ENCODE results near the gene FRYL.
A peak's percentile ranks its signal among the peaks of the same experiment; 100 is the strongest.
"Not testable (repeated sequence)": the region's sequence is repeated elsewhere in the genome, so short reads cannot be mapped to it uniquely, and the experiment has no call there.

The FRYL gene

DNA sequence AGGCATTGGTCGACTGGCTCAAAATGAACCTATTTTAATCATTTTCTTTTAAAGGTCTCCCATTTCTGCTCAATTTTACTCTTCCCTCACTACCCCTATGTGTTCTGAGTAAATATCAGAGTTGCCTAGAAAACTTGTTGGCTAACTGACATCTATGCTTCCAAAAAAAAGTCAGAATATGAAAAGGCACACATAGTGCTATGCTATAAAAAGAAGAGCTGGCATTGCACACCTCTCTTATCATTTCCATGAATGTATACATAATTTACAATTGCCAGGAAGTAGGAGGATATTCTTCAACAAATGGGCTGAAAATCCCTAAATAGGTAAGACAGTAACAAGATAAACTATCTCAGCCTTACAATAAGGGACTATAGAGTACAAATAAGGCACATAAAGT, 70.2 kb downstream of the FRYL start:
- no peaks in the 10 kb centered on the region for H3K4me1 ChIP-seq (ENCODE audit: insufficient read depth, low read length)
- peaks cover 5% of the 10 kb centered on the region for H3K36me3 ChIP-seq (ENCODE audit: insufficient read depth, low read length)

DNA sequence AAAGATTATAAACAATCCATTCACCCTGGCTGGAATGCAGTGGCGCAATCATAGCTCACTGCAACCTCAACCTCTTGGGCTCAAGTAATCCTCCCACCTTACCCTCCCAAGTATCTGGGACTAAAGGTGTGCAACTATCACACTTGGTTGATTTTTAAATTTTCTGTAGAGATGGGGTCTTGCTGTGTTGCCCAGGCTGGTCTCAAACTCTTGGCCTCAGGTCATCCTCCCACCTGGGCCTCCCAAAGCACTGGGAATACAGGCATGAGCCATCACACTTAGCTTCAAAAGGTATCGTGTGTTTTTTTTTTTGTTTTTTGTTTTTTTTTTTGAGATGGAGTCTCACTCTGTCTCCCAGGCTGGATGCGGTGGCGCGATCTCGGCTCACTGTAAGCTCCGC, 71.5 kb downstream of the FRYL start:
- Histone ChIP-seq H3K4me1 (ENCODE audit: insufficient read depth, low read length) (peaks cover 10% of the 10 kb centered on the region), H3K9me3 (ENCODE audit: control insufficient read depth, insufficient read depth, low read length) (no peaks in the 10 kb centered on the region), H3K9ac (ENCODE audit: low read depth, low read length) (no peak overlapping the region), H3K36me3 (ENCODE audit: insufficient read depth, low read length) (peaks cover 5% of the 10 kb centered on the region)

More for the DNA sequence above, 70.2 kb downstream of the FRYL start:
- H3K9me3 ChIP-seq (ENCODE audit: control insufficient read depth, insufficient read depth, low read length): no peaks in the 10 kb centered on the region
- no peak overlapping the region for H3K9ac ChIP-seq (ENCODE audit: low read depth, low read length)

DNA sequence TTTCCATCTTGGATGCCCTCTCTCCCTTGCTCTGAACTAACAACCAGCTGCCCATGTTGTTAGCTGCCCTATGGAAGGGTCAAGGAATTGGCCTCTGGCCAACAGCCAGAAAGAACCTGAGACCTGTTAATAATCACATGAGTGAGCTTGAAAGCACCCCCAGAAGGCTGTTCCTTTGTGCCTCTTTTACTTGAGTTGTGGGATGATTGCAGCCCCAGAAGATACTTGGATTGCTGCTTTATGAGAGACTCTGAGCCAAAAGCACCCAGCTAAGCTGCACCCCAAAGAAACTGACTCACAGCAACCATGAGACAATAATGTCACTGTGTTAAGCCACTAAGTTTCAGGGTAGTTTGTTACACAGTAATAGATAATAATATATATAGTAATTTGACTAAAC, 73.3 kb downstream of the FRYL start:
- Histone ChIP-seq H3K36me3 (ENCODE audit: insufficient read depth, low read length) (peaks cover 5% of the 10 kb centered on the region), H3K4me1 (ENCODE audit: insufficient read depth, low read length) (peaks cover 16% of the 10 kb centered on the region), H3K9ac (ENCODE audit: low read depth, low read length) (no peak overlapping the region), H3K9me3 (ENCODE audit: control insufficient read depth, insufficient read depth, low read length) (no peaks in the 10 kb centered on the region)

DNA sequence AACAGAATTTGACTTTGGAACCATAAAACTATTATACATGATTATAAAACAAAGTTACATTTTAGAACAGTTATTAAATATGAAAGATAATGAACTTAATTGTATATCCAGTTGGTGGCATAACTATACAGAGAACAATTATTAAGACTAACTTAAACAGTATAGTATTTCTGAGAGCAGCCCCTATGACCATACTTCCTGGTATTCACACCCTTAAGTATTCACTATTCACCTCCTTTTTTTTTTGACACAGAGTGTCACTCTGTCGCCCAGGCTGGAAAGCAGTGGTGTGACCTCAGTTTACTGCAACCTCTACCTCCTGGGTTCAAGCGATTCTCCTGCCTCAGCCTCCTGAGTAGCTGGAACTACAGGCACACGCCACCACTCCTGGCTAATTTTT, 74.5 kb downstream of the FRYL start:
- Histone ChIP-seq H3K36me3 (ENCODE audit: insufficient read depth, low read length) (peaks cover 5% of the 10 kb centered on the region), H3K4me1 (ENCODE audit: insufficient read depth, low read length) (peaks cover 16% of the 10 kb centered on the region), H3K9ac (ENCODE audit: low read depth, low read length) (no peak overlapping the region), H3K9me3 (ENCODE audit: control insufficient read depth, insufficient read depth, low read length) (no peaks in the 10 kb centered on the region)

DNA sequence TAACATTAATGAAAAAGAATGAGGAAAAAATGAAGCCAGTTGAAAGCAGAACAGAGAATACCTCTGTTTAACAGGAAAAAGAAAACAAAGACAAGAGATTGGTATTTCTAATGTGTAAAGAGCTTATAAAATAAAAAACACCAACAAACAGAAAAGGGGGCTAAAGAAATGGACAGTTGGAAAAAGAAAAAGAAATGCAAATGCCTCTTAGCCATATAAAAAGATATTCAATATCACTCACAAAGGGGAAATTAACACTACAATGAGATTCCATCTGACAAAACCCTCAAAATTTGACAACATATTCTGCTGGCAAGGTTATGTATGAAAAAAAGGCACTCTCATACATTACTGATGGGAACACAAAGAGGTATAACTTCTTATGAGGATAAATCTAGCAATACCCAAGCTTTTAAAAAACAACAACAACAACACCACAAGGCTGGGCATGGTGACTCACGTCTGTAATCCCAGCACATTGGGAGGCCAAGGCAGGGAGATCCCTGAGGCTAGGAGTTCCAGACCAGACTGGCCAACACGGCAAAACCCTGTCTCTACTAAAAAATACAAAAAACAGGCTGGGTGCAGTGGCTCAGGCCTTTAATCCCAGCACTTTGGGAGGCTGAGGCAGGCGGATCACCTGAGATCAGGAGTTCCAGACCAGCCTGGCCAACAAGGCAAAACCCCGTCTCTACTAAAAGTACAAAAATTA, 75.8 kb downstream of the FRYL start:
- peaks cover 26% of the 10 kb centered on the region for H3K4me1 ChIP-seq (ENCODE audit: insufficient read depth, low read length)
- H3K9ac ChIP-seq (ENCODE audit: low read depth, low read length): no peak overlapping the region
- H3K9me3 ChIP-seq (ENCODE audit: control insufficient read depth, insufficient read depth, low read length): no peaks in the 10 kb centered on the region
- no peaks in the 10 kb centered on the region for H3K36me3 ChIP-seq (ENCODE audit: insufficient read depth, low read length)

- no peaks in the 10 kb centered on the region for H3K9me3 ChIP-seq (ENCODE audit: control insufficient read depth, insufficient read depth, low read length)
- peaks cover 39% of the 10 kb centered on the region for H3K4me1 ChIP-seq (ENCODE audit: insufficient read depth, low read length)
- no peaks in the 10 kb centered on the region for H3K36me3 ChIP-seq (ENCODE audit: insufficient read depth, low read length)
- H3K9ac ChIP-seq (ENCODE audit: low read depth, low read length): no peak overlapping the region
Observed at GRCh38 chr4:48699475-48699874, 80.6 kb downstream of the FRYL start.

DNA sequence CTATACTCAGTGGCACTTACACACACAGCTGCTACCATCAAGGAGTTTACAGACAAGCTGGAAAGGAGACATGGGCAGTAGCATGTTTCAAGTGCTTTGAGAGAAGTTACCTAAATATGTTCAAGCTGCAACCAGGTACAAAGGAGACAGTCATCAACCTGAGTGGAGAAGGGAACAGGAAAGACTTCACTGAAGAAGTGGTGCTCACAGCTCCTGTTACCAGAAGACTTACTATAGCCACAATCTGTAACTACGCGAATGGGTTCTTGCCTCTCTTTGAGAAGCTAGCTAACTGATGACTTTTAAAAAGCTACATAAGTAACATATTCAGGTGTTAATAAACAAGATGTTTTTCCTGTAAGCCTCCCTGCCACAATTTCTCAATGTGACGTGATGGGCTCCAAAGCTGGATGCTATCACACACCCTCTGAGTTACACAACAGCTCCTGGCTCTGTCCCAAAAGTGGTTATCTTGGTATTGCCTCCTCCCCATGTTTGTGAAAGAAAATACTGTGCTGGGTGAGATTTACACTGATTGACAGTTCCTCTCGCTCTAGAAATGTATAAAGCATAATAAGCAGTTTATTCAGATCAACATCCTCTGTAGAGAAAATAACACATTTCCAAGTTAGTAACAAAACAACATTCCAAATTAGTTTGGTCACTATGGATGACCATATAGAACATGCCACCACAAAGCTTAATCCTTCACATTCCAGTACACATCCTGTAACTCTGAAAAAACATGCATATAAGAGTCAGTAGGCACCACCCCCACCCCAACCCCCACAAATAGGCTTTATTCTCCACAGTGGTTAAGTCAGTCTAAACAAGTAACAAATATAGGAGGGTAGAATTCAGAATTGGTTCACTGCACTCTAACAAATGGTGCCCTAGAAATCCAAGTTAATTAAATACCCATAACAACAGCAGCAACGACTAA, 81.8 kb downstream of the FRYL start:
- H3K4me1 ChIP-seq (ENCODE audit: insufficient read depth, low read length): peaks cover 36% of the 10 kb centered on the region
- no peaks in the 10 kb centered on the region for H3K36me3 ChIP-seq (ENCODE audit: insufficient read depth, low read length)
- H3K9ac ChIP-seq (ENCODE audit: low read depth, low read length): no peak overlapping the region

DNA sequence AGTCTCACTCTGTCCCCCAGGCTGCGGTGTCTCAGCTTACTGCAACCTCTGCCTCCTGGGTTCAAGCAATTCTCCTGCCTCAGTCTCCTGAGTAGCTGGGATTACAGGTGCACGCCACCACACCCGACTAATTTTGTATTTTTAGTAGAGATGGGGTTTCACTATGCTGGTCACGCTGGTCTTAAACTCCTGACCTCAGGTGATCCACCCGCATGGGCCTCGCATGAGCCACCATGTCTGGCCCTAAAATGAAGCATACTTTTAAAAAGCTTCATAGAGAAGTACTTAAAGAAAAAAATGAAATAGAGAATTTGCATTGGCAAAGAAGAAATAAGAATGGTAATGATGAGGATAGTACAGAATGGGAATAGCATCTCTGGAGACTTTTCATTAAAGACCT, 82.6 kb downstream of the FRYL start:
- peaks cover 40% of the 10 kb centered on the region for H3K4me1 ChIP-seq (ENCODE audit: insufficient read depth, low read length)
- H3K9me3 ChIP-seq (ENCODE audit: control insufficient read depth, insufficient read depth, low read length); H3K36me3 ChIP-seq (ENCODE audit: insufficient read depth, low read length); H3K9ac ChIP-seq (ENCODE audit: low read depth, low read length): not testable (repeated sequence)

More for the DNA sequence above, 81.8 kb downstream of the FRYL start:
- no peaks in the 10 kb centered on the region for H3K9me3 ChIP-seq (ENCODE audit: control insufficient read depth, insufficient read depth, low read length)

- Histone ChIP-seq H3K9me3 (ENCODE audit: control insufficient read depth, insufficient read depth, low read length) (no peaks in the 10 kb centered on the region), H3K36me3 (ENCODE audit: insufficient read depth, low read length) (no peaks in the 10 kb centered on the region), H3K9ac (ENCODE audit: low read depth, low read length) (no peak overlapping the region), H3K4me1 (ENCODE audit: insufficient read depth, low read length) (peaks cover 43% of the 10 kb centered on the region)
Observed at GRCh38 chr4:48694824-48695223, 85.3 kb downstream of the FRYL start.

DNA sequence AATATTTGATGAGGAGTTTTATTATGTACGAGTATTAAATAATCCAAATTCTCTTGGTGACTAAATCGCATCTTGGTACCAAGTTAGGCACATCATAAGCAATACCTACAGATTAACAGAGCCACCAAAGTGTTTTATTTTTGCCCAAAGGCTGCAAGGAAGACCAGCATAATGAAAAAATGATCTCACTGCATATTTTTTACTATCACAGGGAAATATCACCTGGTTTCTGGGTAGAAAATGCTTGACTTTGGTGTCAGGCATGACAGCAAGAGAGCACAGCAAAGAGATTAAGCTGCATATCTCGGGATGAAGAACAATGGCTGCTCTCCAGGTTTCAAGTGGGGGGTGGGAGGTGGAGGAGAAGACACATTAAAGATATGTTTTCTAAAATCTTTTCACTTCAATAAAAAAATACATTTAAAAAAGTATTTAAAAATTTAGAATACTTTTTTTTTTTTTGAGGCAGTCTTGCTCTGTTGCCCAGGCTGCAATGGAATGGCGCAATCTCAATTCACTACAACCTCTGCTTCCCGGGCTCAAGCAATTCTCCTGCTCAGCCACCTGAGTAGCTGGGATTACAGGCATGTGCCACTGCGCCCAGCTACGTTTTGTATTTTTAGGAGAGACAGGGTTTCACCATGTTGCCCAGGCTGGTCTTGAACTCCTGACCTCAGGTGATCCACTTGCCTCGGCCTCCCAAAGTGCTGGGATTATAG, 86.1 kb downstream of the FRYL start:
- Histone ChIP-seq H3K36me3 (ENCODE audit: insufficient read depth, low read length) (no peaks in the 10 kb centered on the region), H3K4me1 (ENCODE audit: insufficient read depth, low read length) (peaks cover 35% of the 10 kb centered on the region)

DNA sequence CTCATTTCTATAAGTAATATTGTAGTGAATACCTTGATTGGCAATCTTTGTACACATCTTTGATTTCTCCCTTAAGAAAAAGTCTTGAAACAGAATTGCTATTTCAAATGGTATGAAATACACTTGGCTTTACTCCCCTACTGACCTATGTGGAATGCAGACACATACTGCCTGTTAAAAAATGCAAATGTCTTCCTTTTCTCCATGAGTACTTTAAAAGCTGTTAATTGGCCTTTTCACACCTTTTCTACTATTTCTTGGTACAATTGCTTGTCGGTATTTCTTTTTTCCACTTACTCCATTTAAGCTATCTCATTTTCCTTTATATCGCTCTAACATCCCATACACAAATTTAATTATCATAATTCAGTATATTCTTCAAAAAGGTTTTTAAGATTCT, 87.2 kb downstream of the FRYL start:
- H3K36me3 ChIP-seq (ENCODE audit: insufficient read depth, low read length): no peaks in the 10 kb centered on the region
- peaks cover 24% of the 10 kb centered on the region for H3K4me1 ChIP-seq (ENCODE audit: insufficient read depth, low read length)

More for the DNA sequence above, 86.1 kb downstream of the FRYL start:
- no peaks in the 10 kb centered on the region for H3K9me3 ChIP-seq (ENCODE audit: control insufficient read depth, insufficient read depth, low read length)
- peak overlapping the region; percentile 9; the same call in 1 of the 2 replicates for H3K9ac ChIP-seq (ENCODE audit: low read depth, low read length)

DNA sequence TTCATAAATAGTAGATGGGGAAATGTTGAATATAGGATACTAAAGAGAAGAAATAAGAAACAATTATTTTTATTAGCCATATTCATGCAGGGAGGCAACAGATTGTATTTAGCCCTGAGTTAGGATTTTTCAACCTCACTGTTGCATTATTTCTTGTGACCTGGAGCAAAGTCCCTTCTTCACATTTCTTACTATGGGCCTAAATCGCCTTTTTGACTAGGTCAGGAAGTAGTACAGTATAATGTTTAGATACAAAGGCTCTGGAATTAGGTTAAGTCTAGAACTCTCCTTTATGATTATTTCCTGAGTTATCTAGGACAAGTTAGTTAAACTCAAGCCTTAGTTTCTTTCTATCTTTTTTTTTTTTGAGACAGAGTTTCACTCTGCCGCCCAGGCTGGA, 88.0 kb downstream of the FRYL start:
- H3K9me3 ChIP-seq (ENCODE audit: control insufficient read depth, insufficient read depth, low read length): no peaks in the 10 kb centered on the region

More for the DNA sequence above, 87.2 kb downstream of the FRYL start:
- Histone ChIP-seq H3K9ac (ENCODE audit: low read depth, low read length) (no peak overlapping the region), H3K9me3 (ENCODE audit: control insufficient read depth, insufficient read depth, low read length) (no peaks in the 10 kb centered on the region)

DNA sequence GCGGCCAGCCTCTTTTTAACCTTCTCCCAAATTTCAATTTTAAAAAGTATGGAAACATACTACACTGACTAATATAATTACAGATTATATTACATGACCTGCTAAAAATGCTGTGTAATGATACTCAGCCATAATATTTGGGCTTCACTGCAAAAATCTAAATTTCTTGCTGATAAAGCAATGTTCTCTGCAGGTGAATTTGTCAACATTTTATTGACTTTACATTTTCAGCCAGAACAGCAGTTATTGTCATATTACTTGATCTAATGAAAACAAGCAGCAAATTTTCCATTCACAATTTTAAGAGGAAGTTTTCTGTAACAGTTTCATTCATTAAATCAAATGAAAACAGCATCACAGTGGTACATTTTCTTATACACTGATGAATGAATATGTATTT, 91.1 kb downstream of the FRYL start:
- Histone ChIP-seq H3K36me3 (ENCODE audit: insufficient read depth, low read length) (no peaks in the 10 kb centered on the region), H3K4me1 (ENCODE audit: insufficient read depth, low read length) (peaks cover 28% of the 10 kb centered on the region), H3K9ac (ENCODE audit: low read depth, low read length) (no peak overlapping the region), H3K9me3 (ENCODE audit: control insufficient read depth, insufficient read depth, low read length) (no peaks in the 10 kb centered on the region)

More for the DNA sequence above, 88.0 kb downstream of the FRYL start:
- peaks cover 27% of the 10 kb centered on the region for H3K4me1 ChIP-seq (ENCODE audit: insufficient read depth, low read length)
- H3K9ac ChIP-seq (ENCODE audit: low read depth, low read length): no peak overlapping the region
- H3K36me3 ChIP-seq (ENCODE audit: insufficient read depth, low read length): no peaks in the 10 kb centered on the region

DNA sequence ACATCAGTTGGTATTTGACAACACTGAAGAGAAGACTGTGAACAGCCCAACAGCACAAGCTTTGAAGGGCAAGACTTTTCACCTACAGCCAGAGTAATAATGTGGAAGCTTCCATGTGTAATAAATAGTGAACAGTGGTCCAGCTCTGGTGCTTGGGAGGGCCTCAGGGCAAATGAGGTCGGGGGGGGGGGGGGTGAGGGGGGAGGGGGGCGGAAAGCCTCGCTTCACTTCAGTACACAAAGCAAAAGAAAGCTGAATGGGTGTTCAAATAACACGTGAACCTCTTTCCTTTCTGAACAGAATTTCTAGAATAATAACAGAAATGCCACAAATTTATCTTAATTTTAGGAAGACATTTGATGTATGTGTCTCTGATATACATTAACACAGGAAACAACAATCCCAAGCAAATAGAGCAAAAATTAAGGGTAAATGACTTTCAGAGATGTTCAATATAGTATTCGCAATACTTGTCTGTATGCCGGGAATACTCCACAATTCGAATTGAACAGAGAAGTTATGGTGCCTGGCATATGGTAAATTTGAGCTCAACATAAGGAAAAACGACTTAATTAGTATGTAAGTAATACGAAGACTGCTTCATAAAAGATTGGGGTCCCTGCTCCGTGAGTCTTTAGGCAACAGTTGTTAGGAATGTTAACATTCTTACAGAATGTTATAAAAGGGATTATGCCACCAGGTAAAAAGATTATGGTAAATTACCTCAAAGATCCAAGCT, 92.6 kb downstream of the FRYL start:
- Histone ChIP-seq H3K9me3 (ENCODE audit: control insufficient read depth, insufficient read depth, low read length) (no peaks in the 10 kb centered on the region), H3K36me3 (ENCODE audit: insufficient read depth, low read length) (no peaks in the 10 kb centered on the region), H3K4me1 (ENCODE audit: insufficient read depth, low read length) (peaks cover 17% of the 10 kb centered on the region), H3K9ac (ENCODE audit: low read depth, low read length) (no peak overlapping the region)
